GM21786 (cell line): ENCODE results near the gene ABCB1.

ENCODE experiments used
- ATAC-seq: cut with Tn5 transposase; IDR thresholded peaks from one replicate; pipeline ENCODE4 v1.9.1; 2021; ENCODE audit not compliant: unreplicated experiment

The ABCB1 gene

DNA sequence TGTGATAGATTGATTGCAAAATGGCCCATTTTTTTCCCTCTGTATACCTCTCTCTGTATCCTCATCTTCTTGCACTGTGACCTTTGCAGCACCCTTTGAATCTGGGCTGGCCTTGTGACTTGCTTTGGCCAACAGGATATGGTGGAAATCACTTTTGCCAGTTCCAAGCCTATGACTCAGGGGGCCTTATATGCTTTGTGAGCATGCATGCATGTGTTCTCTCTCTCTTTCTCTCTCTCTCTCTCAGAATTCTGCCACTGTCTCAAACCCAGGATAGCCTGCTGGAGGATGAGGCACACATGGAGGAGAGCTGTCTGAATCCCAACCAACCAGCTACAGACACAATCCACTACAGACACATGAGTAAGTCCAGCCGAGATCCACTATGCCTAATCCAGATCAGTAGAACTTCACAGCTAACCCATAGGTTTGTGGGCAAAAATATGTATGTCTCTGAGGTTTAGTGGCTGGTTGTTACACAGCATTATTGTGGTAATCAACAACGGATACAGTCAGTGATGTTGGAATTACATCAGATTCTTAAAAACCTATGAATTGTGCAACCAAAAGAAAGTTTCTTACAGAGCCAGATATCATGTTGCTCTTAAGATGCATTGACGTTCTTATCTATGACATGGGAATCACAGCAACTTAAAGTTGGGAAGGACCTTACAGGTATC, 83.4 kb downstream of the ABCB1 start:
- no peak for ATAC-seq

DNA sequence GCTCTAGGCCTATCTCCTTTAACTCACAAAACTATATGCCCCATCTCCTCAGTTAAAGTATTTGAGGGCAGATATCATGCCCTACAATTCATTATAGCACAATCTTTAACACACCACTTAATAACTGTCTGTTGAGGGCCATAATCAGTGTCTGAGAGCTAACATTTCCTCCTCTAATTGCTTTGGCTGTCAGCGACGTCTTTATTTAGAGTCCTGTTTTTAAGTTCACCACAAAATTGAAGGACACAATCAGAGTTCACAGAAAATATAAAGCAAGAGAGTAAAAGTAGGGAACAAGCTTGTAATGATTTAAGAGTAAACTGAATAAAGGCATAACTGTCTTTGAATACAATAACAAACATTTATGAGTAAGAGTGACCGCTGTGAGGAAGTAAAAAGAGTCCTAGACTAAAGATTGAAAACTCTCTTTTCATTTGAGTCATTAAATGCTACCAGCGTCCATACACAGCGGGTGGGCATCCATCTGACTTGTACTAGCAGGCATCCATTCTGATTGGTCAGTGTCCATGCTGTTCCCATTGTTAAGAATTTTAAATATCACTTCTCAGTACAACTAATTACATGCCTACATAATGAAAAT, 86.8 kb downstream of the ABCB1 start:
- ATAC-seq: no peak

DNA sequence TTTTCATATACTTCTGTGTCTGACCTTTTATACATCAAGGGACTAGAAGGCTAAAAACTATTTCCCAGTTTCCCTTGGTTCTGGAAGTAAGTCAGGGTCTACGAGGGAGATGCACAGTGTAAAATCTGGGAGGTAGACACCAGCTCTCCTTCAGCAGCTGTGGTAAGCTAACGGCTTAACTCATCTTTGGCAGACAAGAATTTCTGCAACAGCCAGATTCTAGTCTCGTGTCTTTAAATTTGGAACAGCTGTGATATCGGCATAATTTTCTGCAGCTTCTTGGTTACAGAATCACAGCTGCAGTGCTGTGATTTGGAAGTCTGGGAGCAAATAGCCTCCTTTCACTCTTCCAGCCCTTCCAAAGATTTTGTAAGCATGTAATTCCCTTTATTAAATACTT, 87.8 kb downstream of the ABCB1 start:
- ATAC-seq: no peak

DNA sequence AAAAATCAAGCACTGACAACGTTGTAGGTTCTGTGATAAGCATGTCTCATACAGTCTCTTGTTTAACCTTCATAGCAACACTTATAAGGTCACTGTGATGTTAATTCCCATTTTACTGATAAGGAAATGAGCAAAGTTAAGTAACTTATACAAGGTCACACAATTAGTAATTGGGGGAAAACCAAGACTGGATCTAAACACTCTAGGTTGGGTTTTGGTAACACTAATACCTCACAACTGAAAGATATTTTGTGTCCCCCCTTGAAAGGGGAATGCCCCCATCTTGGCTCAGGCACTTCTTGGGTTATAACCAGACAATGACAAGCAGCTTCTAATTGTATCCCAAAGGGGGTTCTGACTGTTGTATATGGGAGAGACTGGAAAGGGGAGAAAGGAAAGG, 89.2 kb downstream of the ABCB1 start:
- peak; percentile 30 for ATAC-seq

DNA sequence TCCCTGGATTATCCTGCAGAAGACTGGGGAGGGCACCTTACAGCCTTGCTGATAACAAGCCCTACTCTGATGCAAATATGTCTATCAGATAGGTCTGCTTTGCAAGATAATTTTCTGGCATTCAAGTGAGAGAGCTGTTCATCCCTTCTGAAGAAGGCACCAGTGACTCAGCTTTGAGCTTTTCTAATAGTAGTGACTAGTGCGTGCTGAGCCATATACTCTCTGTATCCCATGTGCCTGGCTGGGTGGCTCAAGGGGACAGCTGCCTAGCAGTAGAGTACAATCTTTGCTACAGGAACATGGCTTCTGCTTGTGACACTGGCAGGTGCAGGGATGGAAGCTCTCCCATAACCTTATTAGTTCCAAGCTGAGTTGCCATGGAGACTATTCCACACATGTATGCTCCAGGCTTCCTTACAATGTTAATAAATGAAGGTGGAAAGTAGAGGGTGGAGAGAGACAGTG, 90.2 kb downstream of the ABCB1 start:
- no peak for ATAC-seq

DNA sequence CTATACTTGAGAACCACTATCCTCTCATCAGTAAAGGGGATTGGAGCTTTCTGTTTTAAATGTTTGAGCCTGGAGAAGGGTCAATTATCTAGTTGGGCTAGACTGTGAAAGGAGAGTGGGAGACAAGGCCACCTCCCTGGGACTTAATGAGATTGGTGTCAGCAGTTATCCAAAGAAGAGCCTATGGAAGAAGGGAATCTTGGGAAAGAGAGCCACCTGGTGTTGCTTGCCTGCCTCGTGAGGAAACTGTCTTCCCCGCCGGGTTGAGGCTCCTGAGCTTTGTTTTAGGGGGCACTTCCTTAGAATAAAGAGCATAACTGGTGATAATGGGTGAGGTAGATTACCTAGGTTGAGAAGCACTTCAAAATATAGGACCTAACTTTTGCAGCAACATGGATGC, 93.2 kb downstream of the ABCB1 start:
- ATAC-seq: no peak

DNA sequence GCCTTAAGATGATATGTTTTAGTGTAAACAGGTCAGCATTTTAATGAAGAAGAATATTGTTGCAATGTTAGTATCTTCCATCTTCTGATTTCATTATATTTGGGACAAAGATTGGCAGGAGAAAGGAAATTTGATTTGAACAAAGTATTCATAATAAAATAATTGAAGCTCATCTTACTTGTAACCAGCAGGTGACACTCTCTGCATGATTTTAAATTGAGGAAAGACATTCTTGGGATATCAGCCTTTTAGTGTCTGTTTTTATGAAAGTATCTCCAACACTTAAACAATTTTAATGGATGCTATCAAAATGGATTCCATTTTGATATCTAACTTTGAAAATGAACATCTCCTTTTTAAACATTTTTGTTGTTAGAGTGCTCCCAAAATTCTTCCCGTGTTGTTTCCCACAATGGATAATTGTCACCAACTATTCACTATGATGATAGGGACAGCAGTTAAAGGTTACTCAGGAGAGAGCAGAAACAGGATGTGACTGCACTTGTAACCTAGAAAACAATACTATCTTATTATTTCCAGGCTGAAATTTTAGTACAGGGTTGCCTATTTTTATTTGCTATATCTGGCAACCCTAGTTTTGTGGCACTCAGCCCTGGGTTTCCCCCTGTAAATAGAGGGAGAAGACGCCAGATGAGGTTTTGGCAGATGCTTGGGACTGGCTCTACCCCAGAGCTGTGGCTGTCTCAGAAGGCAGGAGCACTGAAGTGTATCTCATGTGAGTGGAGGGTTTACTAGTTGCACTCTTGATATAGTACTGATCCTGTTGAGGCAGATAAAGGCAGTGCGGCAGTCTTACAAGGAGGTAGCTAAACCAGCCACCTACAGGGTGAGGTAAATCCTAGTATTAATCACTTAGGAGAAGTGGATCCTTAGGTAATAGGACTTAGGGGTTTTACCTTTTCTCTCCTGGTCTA, 94.2 kb downstream of the ABCB1 start:
- no peak for ATAC-seq

DNA sequence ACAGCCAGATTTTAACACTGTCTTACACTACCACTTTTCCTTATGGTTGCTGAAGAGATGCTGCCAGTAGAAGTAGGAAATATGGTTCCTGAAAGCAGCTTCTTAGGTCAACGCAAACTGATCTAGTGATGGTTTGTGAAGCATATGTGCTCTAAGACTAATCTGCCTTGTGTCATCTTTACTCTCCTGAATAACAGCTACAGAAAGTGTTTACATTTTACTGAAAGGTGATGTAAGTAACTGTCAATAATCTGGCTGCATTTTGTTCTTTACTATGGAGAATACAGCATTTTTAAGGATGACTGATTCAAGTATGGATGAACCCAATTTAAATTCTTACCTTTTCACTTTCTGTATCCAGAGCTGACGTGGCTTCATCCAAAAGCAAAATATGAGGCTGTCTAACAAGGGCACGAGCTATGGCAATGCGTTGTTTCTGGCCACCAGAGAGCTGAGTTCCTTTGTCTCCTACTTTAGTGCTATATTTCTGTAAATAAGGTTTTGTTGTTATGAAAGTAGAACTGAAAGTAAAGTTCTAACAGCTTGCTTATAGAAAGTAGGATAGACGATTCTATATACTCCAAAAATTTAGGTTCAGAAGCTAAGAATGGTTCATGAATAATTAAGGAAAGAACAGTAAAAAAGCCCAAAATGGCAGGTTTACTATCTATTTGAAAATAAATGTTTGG, 95.0 kb downstream of the ABCB1 start:
- no peak for ATAC-seq

DNA sequence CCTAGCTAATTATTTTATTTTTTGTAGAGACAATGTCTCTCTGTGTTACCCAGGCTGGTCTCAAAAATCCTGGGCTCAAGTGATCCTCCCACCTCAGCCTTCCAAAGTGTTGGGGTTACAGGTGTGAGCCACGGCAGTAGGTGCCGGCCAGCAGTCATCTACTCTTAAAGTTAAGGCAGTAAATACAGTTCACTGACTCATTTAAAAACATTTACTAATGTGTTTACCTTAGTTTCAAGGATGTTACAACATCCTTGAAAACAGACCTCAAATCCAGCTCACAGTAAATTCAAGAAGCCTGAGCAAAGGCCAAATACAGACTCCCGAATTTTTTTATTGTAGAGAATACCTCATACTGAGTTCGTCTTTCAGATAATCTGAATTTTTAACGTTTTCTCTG, 95.6 kb downstream of the ABCB1 start:
- ATAC-seq: no peak

DNA sequence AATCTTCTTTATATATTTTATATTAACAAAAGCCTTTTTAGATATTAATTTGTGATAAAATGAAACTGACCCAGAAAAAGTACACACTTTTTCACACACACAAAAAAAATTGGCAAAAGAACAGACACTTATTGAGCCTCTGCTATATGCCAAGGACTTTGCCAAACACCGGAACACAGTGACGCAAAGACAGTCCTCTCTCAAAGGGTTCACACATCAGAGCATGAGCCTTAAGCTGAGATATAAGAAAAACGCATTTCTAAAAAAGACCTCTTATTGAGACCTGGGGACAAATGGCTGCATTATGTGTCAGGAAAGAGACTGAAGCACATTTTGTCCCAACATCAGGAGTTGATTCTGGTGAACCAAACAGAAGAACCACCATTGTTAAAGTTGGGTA, 101.2 kb downstream of the ABCB1 start:
- ATAC-seq: no peak

DNA sequence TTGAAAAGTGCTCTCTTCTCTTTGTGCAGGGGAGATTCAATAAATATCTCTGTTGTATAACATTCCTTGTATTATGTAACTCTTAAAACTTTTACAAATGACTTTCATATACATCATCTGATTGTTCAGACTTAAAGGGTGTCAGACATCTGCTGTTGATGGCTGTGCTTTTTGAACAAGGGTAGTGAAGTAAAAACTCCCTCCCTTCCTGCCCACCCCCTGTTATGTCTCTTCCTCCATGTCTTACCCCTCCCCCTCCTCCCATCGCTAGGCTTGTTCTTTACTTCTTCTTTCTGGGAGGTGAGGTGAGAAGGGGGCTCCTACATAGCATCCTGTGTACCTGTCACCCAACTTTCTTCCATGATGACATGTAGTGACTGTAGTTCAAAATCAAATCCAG, 101.8 kb downstream of the ABCB1 start:
- no peak for ATAC-seq

DNA sequence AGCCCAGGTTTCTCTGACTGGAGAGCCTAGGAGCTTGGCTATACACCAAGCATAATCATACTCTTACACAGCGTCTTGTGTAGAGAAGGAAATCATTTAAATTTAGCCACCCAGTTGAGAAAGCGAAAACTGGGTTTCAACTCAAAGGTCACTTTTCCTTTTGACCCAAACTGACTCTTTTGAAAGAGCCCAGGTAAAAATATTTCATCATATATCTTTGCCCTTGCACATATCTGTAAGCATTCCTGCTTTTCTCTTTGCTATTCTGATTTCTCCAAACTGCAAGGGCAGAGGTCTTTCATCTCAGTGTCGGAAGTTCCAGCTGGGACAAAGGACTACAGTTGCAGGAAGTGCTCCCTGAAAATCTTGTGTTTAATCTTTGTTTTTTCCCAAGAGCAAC, 103.2 kb downstream of the ABCB1 start:
- no peak for ATAC-seq

DNA sequence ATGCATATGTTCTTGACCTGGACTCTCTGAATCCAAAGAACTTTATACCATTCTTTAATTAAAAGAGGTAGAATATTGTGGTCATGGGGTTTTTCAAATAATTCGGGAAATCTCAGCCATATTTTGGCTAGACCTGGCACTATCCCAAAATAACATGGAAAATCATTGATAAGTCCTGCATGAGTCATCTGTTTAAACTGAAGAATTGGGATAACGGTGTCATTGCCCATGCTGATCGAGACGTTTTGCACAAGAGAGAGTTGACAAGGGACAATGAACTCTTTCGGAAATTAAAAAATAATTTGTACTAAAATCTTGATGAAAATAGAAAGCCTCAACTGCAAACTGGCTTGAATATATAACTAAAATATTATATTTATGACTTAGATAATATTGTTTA, 105.3 kb downstream of the ABCB1 start:
- ATAC-seq: no peak

DNA sequence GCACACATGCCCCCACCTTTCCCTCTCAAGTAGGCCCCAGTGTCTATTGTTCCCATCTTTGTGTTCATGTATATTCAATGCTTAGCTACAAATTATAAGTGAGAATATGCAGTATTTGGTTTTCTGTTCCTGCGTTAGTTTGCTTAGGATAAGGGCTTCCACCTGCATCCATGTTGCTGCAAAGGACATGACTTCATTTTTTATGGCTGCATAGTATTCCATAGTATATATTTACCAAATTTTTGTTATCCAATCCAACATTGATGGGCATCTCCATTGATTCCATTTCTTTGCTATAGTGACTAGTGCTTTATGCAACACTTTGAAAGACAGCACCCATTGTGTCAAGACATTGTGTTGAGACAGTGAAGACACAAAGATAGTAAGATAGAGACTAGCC, 106.2 kb downstream of the ABCB1 start:
- no peak for ATAC-seq

DNA sequence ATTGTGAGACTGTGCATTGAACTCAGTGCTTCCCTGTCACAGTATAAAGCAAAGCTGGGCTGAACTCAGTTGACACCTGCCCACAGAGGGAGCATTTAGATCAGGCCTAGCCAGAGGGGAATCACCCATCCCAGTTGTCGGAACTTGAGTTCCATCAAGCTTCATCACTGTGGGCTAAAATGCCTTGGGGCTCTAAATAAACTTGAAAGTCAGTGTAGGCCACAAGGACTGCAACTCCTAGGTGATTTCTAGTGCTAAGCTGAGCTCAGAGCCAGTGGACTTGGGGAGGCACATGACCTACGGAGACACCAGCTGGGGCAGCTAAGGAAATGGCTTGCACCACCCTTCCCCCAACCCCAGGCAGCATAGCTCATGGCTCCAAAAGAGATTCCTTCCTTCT, 117.6 kb downstream of the ABCB1 start:
- ATAC-seq: no peak

DNA sequence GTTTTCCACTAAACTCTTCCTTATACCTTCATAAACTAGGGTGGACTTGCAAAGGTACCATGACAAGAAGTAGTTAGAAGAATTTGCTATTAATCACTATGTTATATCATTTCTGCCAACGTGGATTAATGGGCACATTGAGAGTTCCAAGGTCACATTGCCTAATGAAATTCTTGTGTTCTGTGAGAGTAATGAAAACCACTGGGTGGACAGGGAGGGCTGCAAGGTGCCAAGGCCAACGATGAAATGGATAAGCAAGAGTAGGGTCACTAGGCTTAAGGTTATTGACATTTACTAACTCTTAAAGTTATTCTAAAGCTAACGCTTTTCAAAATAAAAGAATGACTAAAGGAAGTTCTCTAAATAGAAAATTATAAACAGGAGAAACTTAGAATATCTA, 118.6 kb downstream of the ABCB1 start:
- ATAC-seq: no peak

DNA sequence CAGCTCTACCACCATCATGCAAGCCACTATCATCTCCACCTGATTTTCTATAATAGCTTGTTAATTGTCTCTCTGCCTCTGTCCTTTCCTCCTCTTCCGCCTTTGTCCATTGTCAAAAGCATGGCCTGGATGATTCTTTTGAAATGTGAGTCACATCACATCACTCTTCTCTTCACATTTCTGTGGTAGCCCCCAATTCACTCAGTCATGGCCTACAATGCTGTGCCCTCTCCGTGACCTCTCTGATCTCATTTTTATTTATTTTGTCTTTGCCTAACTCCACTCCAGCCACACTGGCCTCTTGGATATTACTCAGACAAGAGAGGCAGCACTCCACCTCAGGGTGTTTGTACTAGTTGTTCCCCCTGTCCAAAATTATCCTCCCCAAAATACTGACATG, 120.3 kb downstream of the ABCB1 start:
- ATAC-seq: no peak

DNA sequence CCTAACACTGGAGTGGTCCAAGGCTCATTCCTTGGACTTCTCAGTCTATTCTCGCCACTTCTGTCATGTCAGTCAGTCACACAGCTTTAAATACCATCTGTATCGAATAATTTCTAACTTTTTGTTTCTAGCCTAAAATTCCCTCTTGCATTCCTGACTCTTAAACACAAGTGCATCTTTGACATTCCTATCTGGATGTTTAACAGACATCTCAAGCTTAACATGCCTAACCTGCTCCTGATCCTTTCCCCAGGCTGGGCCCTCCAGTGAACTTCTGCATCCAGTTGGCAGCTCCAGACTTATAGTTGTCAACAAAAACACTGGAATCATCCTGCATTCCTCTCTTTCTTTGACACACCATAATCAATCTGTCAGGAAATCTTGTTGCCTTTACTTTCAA, 120.7 kb downstream of the ABCB1 start:
- ATAC-seq: no peak

DNA sequence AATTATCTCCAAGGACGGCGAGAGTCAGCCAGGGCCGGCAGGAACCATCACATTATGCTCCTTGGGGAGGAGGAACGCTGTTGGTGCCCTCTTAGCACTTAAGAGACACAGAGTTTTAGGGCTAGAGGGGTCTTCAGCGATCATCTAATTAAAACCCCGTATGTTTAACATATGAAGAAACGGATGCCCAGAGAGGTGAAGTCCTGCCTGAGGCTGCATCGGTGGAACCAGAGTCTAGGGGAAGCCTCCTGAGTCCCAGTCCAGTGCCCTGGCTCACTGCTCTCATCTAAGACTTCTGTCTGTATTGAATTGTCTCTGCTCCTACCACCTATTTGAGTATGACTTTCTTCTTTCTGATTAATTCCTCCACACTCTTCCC, 124.5 kb downstream of the ABCB1 start:
- no peak for ATAC-seq

DNA sequence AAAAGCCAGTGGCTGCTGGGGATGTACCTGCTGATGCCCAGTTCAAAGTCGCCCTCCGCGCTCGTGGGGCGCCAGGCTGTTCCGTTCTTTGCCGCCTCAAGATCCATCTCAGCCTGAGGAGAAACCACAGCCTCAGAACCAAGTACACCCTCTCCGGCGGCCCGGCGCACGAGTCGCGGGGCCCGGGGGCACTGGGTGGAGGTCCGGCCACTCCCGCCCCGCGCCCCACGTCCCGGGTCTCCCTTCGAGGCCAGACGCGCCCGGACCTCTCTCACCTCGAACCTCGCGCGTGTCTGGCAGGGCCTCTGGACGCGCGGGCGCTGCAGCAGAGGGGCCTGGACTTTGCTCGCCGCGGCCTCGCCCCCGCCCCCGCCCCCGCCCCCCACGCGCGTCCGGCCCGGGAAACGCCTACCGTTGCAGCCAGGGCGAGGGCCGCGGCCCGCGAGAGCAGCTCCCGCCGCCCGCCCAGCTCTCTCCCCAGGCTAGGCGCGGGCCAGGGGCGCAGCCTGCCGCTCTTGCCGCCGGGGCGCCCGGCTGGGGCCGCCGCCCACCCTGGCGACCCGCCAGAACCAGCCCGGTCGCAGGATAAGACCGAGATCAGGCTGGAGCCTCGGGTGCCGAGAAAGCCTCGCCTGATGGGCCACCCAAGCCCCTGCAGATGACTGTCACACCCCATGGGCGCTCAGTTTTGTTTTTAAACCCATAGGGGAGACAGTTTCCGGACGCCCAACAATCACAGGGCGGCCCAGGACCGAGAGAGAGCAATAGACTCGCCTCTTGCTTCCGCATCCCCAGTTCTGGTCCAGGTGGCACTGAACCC, 125.1 kb downstream of the ABCB1 start, which contains the start of gene ABCB4:
ABCB4 (minus strand) TSS at position 322 of the 820 bp plus-strand sequence; CDS start at position 107, 215 bp downstream.
- peak; percentile 17 for ATAC-seq
